Stomach (tissue), 4 donors: ENCODE data around the gene ACVRL1.

Experiments
- POLR2A ChIP-seq, 4 donors: fragments of 450-650 bp; IDR thresholded peaks; one replicate each; pipeline ENCODE4 v1.6.1; 2016; ENCODE audit warnings: antibody characterized with exemption in 4 of 4, control low read depth in 2 of 4, mild to moderate bottlenecking in 1 of 4, moderate library complexity in 1 of 4
- TF ChIP-seq, protein P1 (sequence below), 7 experiments: fragments of 450-650 bp in 4 of 7; fragments of 200-600 bp in 3 of 7; sonication (generic) in 3 of 7; IDR thresholded peaks; one replicate each; pipeline ENCODE4 v1.5.1; 2016 to 2019; ENCODE audit warnings: antibody characterized with exemption in 7 of 7, control low read depth in 2 of 7, mild to moderate bottlenecking in 1 of 7

GRCh38 chr12:51915951-51916350 lies 8.6 kb downstream of the ACVRL1 start:
- TF ChIP-seq, protein P1, sequence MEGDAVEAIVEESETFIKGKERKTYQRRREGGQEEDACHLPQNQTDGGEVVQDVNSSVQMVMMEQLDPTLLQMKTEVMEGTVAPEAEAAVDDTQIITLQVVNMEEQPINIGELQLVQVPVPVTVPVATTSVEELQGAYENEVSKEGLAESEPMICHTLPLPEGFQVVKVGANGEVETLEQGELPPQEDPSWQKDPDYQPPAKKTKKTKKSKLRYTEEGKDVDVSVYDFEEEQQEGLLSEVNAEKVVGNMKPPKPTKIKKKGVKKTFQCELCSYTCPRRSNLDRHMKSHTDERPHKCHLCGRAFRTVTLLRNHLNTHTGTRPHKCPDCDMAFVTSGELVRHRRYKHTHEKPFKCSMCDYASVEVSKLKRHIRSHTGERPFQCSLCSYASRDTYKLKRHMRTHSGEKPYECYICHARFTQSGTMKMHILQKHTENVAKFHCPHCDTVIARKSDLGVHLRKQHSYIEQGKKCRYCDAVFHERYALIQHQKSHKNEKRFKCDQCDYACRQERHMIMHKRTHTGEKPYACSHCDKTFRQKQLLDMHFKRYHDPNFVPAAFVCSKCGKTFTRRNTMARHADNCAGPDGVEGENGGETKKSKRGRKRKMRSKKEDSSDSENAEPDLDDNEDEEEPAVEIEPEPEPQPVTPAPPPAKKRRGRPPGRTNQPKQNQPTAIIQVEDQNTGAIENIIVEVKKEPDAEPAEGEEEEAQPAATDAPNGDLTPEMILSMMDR (IDR thresholded peaks at IDR 0.05) = no peak
- TF ChIP-seq POLR2A (IDR thresholded peaks at IDR 0.05) = no peak
